Measurements from ENCODE around the gene SPIRE1.

Gene SPIRE1

DNA sequence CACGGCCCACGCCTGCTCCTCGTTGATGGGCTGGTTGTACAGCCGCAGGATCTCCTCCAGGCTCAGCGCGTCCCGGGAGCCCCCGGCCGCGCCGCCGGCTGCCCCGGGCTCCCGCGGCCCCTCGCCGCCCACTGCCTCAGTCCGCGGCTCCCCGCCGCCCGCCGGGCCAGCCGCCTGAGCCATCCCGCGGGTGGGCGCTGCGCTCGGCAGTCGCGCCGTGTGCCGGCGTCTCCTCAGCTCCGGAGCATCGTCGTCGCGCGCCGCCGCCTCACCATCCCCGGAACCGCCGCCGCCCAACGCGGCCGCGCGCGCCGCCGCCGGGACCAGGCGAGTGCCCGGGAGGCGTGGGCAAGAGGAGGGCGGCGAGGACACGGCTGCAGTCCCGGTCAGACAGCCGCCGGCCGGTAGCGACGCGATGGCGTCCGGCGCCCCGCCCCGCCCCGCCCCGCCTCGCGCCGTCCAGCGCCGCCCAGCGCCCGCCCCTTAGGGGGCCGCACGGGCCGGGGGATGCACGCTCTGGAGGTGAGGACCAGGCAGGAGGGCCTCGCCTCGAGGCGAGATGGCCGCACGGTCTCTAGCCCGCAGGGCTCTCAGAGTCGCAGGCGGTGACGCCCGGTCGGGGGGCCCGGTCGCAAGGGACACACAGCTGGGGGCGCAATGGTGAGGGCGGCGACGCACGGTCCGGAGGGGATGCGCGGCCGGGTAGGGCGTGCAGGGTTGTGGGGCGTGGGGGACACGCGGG, at the start of gene SPIRE1:
Gene SPIRE1, minus strand, starts transcription at position 424 of the 742 bp plus-strand sequence. Its CDS starts 241 bp downstream, at position 183.
- Histone ChIP-seq H2AFZ (ENCODE audit: low read length) (peak within 1 kb of the TSS; percentile 24; the same call in 1 of the 2 replicates), H3K9ac (ENCODE audit: low read length) (peak within 1 kb of the TSS; percentile 25; the same call in 1 of the 2 replicates), H3K27me3 (ENCODE audit: insufficient read depth, low read length) (peaks cover 4% of the 10 kb centered on the region; the same call in 1 of the 2 replicates), H3K9me3 (ENCODE audit: low read length) (no peaks in the 10 kb centered on the region), H3K27ac (ENCODE audit: low read depth, low read length, poor library complexity, severe bottlenecking) (no peak within 1 kb of the TSS), H3K36me3 (ENCODE audit: insufficient read depth, low read length) (no peaks in the 10 kb centered on the region), H3F3A (ENCODE audit: insufficient read depth, low read length) (peaks cover 7% of the 10 kb centered on the region; the same call in 1 of the 2 replicates), H3K4me3 (ENCODE audit: low read depth, low read length, poor library complexity, severe bottlenecking) (peak within 1 kb of the TSS; percentile 66), H3K79me2 (ENCODE audit: insufficient read depth, low read length) (no peaks in the 10 kb centered on the region), H3K9me2 (ENCODE audit: low read depth, low read length) (no peaks in the 10 kb centered on the region), H3K4me2 (ENCODE audit: low read length) (peak within 1 kb of the TSS; percentile 77), H4K20me1 (ENCODE audit: insufficient read depth, low read length) (no peaks in the 10 kb centered on the region), H3K4me1 (ENCODE audit: insufficient read depth, low read length, severe bottlenecking) (peaks cover 16% of the 10 kb centered on the region)
- TF ChIP-seq CTCF (IDR thresholded peaks at IDR 0.05; ENCODE audit: low read length): no peak; the same call in 1 of the 2 replicates
- TF ChIP-seq EZH2 (IDR thresholded peaks at IDR 0.05; ENCODE audit: borderline replicate concordance, low read length): no peak

- Histone ChIP-seq H3F3A (ENCODE audit: insufficient read depth, low read length) (no peaks in the 10 kb centered on the region), H3K79me2 (ENCODE audit: insufficient read depth, low read length) (peaks cover 51% of the 10 kb centered on the region), H3K27me3 (ENCODE audit: insufficient read depth, low read length) (no peaks in the 10 kb centered on the region), H3K27ac (ENCODE audit: low read depth, low read length, poor library complexity, severe bottlenecking) (peak overlapping the region; percentile 79), H3K36me3 (ENCODE audit: insufficient read depth, low read length) (peaks cover 58% of the 10 kb centered on the region), H4K20me1 (ENCODE audit: insufficient read depth, low read length) (peaks cover 4% of the 10 kb centered on the region; the same call in 1 of the 2 replicates), H3K9me3 (ENCODE audit: low read length) (no peaks in the 10 kb centered on the region), H3K4me1 (ENCODE audit: insufficient read depth, low read length, severe bottlenecking) (peaks cover 32% of the 10 kb centered on the region), H3K4me3 (ENCODE audit: low read depth, low read length, poor library complexity, severe bottlenecking) (peak overlapping the region; percentile 80), H3K4me2 (ENCODE audit: low read length) (peak overlapping the region; percentile 70), H3K9me2 (ENCODE audit: low read depth, low read length) (no peaks in the 10 kb centered on the region), H3K9ac (ENCODE audit: low read length) (peak overlapping the region; percentile 88), H2AFZ (ENCODE audit: low read length) (no peak overlapping the region)
- TF ChIP-seq EZH2 (IDR thresholded peaks at IDR 0.05; ENCODE audit: borderline replicate concordance, low read length) (no peak), CTCF (IDR thresholded peaks at IDR 0.05; ENCODE audit: low read length) (no peak)
Observed at GRCh38 chr18:12703664-12704063, 45.8 kb upstream of the SPIRE1 start.

DNA sequence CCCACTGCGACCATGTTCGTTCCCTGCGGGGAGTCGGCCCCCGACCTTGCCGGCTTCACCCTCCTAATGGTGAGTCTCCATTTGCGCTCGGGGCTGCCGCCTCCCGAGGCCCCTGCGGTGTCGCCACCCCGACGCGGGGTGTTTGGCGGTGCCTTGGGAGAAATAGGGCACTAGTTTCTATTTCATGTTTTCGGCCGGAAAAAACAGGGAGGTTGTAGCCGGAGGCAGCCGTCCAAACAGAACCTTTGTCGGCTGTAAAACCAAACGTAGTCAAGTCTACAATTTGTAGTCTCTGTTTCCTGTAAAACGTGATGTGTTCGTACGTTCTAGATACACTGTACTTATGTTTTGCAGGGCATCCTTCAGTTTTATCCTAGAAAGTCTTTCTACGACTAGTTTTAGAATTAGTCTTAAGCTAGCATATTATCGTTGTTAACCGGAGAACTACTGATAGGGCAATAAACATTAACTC, 45.2 kb upstream of the SPIRE1 start:
- Histone ChIP-seq H3K27me3 (ENCODE audit: insufficient read depth, low read length) (no peaks in the 10 kb centered on the region), H3K9me2 (ENCODE audit: low read depth, low read length) (no peaks in the 10 kb centered on the region), H3K36me3 (ENCODE audit: insufficient read depth, low read length) (peaks cover 58% of the 10 kb centered on the region), H3K27ac (ENCODE audit: low read depth, low read length, poor library complexity, severe bottlenecking) (peak overlapping the region; percentile 79), H3F3A (ENCODE audit: insufficient read depth, low read length) (no peaks in the 10 kb centered on the region), H3K9ac (ENCODE audit: low read length) (peak overlapping the region; percentile 88), H3K4me2 (ENCODE audit: low read length) (peak overlapping the region; percentile 70), H3K79me2 (ENCODE audit: insufficient read depth, low read length) (peaks cover 51% of the 10 kb centered on the region), H2AFZ (ENCODE audit: low read length) (peak overlapping the region; percentile 11), H4K20me1 (ENCODE audit: insufficient read depth, low read length) (peaks cover 4% of the 10 kb centered on the region; the same call in 1 of the 2 replicates), H3K4me3 (ENCODE audit: low read depth, low read length, poor library complexity, severe bottlenecking) (peak overlapping the region; percentile 80), H3K9me3 (ENCODE audit: low read length) (no peaks in the 10 kb centered on the region), H3K4me1 (ENCODE audit: insufficient read depth, low read length, severe bottlenecking) (peaks cover 32% of the 10 kb centered on the region)
- no peak for TF ChIP-seq EZH2 (IDR thresholded peaks at IDR 0.05; ENCODE audit: borderline replicate concordance, low read length)
- 0 out of 2 replicates have a peak, but pooled peaks have one; percentile 5 for TF ChIP-seq CTCF (IDR thresholded peaks at IDR 0.05; ENCODE audit: low read length)
